Measurements from ENCODE around the gene SFT2D1. TPM values are rescaled to one million over a fixed set of nuclear protein-coding genes. Genes with fewer than 3 reads are reported as not detected.

SFT2D1 gene
- total RNA-seq, 1 experiment from 2014 or later: 54.1 TPM

- ATAC-seq: peak; percentile 67
- Histone ChIP-seq H3K4me3 (ENCODE audit: low read depth in 2 of 2, low read length in 2 of 2) (peak within 1 kb of the TSS; percentile 31 to 42), H3K27ac (ENCODE audit: low read length) (no peak within 1 kb of the TSS), H3K4me1 (ENCODE audit: control insufficient read depth, insufficient read depth, low read length) (no peaks in the 10 kb centered on the region), H3K36me3 (ENCODE audit: control insufficient read depth, insufficient read depth, low read length) (no peaks in the 10 kb centered on the region), H3K9me3 (ENCODE audit: control insufficient read depth, insufficient read depth, low read depth, low read length) (no peaks in the 10 kb centered on the region), H3K27me3 (ENCODE audit: control insufficient read depth, insufficient read depth, low read length) (peaks cover 5% of the 10 kb centered on the region)
- TF ChIP-seq POLR2AphosphoS5 (IDR thresholded peaks at IDR 0.05; ENCODE audit: low read depth, low read length) (no peak), SIN3A (IDR thresholded peaks at IDR 0.05; ENCODE audit: borderline replicate concordance, insufficient read depth, low read depth, low read length) (no peak), REST (IDR thresholded peaks at IDR 0.05; ENCODE audit: insufficient read depth in 1 of 2, low read depth in 2 of 2, low read length in 1 of 2) (no peak), CTCF (IDR thresholded peaks at IDR 0.05) (no peak)
- BruUV-seq (replicated peaks): no TSS peak
- no peak for DNase-seq (ENCODE audit: low read depth, low spot score)
- ChIA-PET POLR2A (no interaction called here), CTCF (no interaction called here)
- in situ Hi-C loops (cut with HindIII; ENCODE audit: low pct_unique_long_range_greater_than_20kb, low sequenced_read_pairs) (no loop called here), intact Hi-C loops (cut with micrococcal nuclease; ENCODE audit: unreplicated experiment) (no loop called here)
Measured at GRCh38 chr6:166308033-166308768, 34.1 kb downstream of the SFT2D1 start, which contains the start of gene PRR18. TSS of gene PRR18 (minus strand) at chr6:166308392. CDS start at chr6:166308142, 250 bp downstream.

- ChIA-PET CTCF (no interaction called here), POLR2A (no interaction called here)
- in situ Hi-C loops (cut with HindIII; ENCODE audit: low pct_unique_long_range_greater_than_20kb, low sequenced_read_pairs): no loop called here
- no TSS peak for BruUV-seq (replicated peaks)
- Histone ChIP-seq H3K27ac (ENCODE audit: low read length) (no peak overlapping the region), H3K36me3 (ENCODE audit: control insufficient read depth, insufficient read depth, low read length) (no peaks in the 10 kb centered on the region), H3K4me3 (ENCODE audit: low read depth in 2 of 2, low read length in 2 of 2) (peak overlapping the region; percentile 31 to 42), H3K27me3 (ENCODE audit: control insufficient read depth, insufficient read depth, low read length) (peaks cover 5% of the 10 kb centered on the region), H3K9me3 (ENCODE audit: control insufficient read depth, insufficient read depth, low read depth, low read length) (no peaks in the 10 kb centered on the region), H3K4me1 (ENCODE audit: control insufficient read depth, insufficient read depth, low read length) (no peaks in the 10 kb centered on the region)
- intact Hi-C loops (cut with micrococcal nuclease; ENCODE audit: unreplicated experiment): no loop called here
- DNase-seq (ENCODE audit: low read depth, low spot score) (no peak), ATAC-seq (peak; percentile 74)
- no peak for TF ChIP-seq POLR2AphosphoS5 (IDR thresholded peaks at IDR 0.05; ENCODE audit: low read depth, low read length)
- no peak for TF ChIP-seq SIN3A (IDR thresholded peaks at IDR 0.05; ENCODE audit: borderline replicate concordance, insufficient read depth, low read depth, low read length)
- TF ChIP-seq TCF7L2 (IDR thresholded peaks at IDR 0.05; ENCODE audit: low read depth, low read length): no peak
- TF ChIP-seq CTCF (IDR thresholded peaks at IDR 0.05): no peak
- TF ChIP-seq REST (IDR thresholded peaks at IDR 0.05; ENCODE audit: insufficient read depth in 1 of 2, low read depth in 2 of 2, low read length in 1 of 2): no peak
Measured at GRCh38 chr6:166307082-166308032, 35.0 kb downstream of the SFT2D1 start.

Measured in Panc1 (cell line).